Ectodermal cell (in vitro differentiated cells): ENCODE measurements around the gene DPM2.

Source experiments
- H3K27ac ChIP-seq: 2 replicates; pipeline ENCODE4 v1.7.0; 2013; ENCODE audit warnings: mild to moderate bottlenecking, low read depth, low read length; ENCODE audit not compliant: insufficient read depth, poor library complexity, severe bottlenecking
- H3K27me3 ChIP-seq: 2 replicates; pipeline ENCODE4 v1.7.0; 2013; ENCODE audit warnings: mild to moderate bottlenecking, low read length; ENCODE audit not compliant: insufficient read depth, control insufficient read depth, poor library complexity, severe bottlenecking
- H3K36me3 ChIP-seq: one replicate; pipeline ENCODE4 v1.7.0; 2013; ENCODE audit warnings: low read length; ENCODE audit not compliant: control insufficient read depth, insufficient read depth
- H3K4me1 ChIP-seq: one replicate; pipeline ENCODE4 v1.7.0; 2013; ENCODE audit warnings: low read length; ENCODE audit not compliant: control insufficient read depth, insufficient read depth
- H3K4me3 ChIP-seq: 2 replicates; pipeline ENCODE4 v1.7.0; 2013; ENCODE audit warnings: low read depth, low read length, control low read depth; ENCODE audit not compliant: insufficient read depth
- H3K9me3 ChIP-seq: 2 replicates; pipeline ENCODE4 v1.7.0; 2013; ENCODE audit warnings: mild to moderate bottlenecking, low read length, moderate library complexity; ENCODE audit not compliant: control insufficient read depth
- WGBS, 2 experiments: methylation state at CpG; one replicate each; pipeline ENCODE4 v1.1.7; 2013; ENCODE audit warnings: missing lambda C conversion rate in 2 of 2; 5-methylcytosine and 5-hydroxymethylcytosine counted together

The DPM2 gene

GRCh38 chr9:127963359-127964064 is 25.9 kb upstream of the DPM2 start:
- 89 to 92% methylated on average over 19 of the region's 19 CpGs for WGBS, 2 experiments
- Histone ChIP-seq H3K9me3 (no peaks in the 10 kb centered on the region), H3K36me3 (no peaks in the 10 kb centered on the region), H3K27me3 (no peaks in the 10 kb centered on the region), H3K4me3 (no peak overlapping the region), H3K27ac (no peak overlapping the region), H3K4me1 (peaks cover 8% of the 10 kb centered on the region)

- no peaks in the 10 kb centered on the region for H3K27me3 ChIP-seq
- H3K4me3 ChIP-seq: no peak overlapping the region
- H3K36me3 ChIP-seq: no peaks in the 10 kb centered on the region
- H3K27ac ChIP-seq: no peak overlapping the region
- peaks cover 8% of the 10 kb centered on the region for H3K4me1 ChIP-seq
- no peaks in the 10 kb centered on the region for H3K9me3 ChIP-seq
- WGBS, 2 experiments: 86 to 90% methylated on average over 3 of the region's 3 CpGs
Measured at GRCh38 chr9:127963041-127963358, 25.3 kb upstream of the DPM2 start.

GRCh38 chr9:127962278-127962677 is 24.6 kb upstream of the DPM2 start:
- 47% methylated on average over 3 of the region's 3 CpGs for WGBS, 2 experiments
- H3K9me3 ChIP-seq: no peaks in the 10 kb centered on the region
- H3K27ac ChIP-seq: no peak overlapping the region
- H3K36me3 ChIP-seq: no peaks in the 10 kb centered on the region
- no peak overlapping the region for H3K4me3 ChIP-seq
- H3K27me3 ChIP-seq: no peaks in the 10 kb centered on the region
- peaks cover 8% of the 10 kb centered on the region for H3K4me1 ChIP-seq

GRCh38 chr9:127961613-127962155 is 24.0 kb upstream of the DPM2 start:
- Histone ChIP-seq H3K9me3 (no peaks in the 10 kb centered on the region), H3K27me3 (no peaks in the 10 kb centered on the region), H3K27ac (no peak overlapping the region), H3K36me3 (no peaks in the 10 kb centered on the region), H3K4me1 (peaks cover 8% of the 10 kb centered on the region), H3K4me3 (no peak overlapping the region)
- WGBS, 2 experiments: 94 to 95% methylated on average over 13 of the region's 13 CpGs

GRCh38 chr9:127961155-127961490 is 23.5 kb upstream of the DPM2 start:
- Histone ChIP-seq H3K27ac (no peak overlapping the region), H3K4me1 (peaks cover 8% of the 10 kb centered on the region), H3K4me3 (no peak overlapping the region), H3K36me3 (no peaks in the 10 kb centered on the region), H3K9me3 (no peaks in the 10 kb centered on the region), H3K27me3 (no peaks in the 10 kb centered on the region)
- 97% methylated on average over 2 of the region's 2 CpGs for WGBS, 2 experiments

GRCh38 chr9:127960410-127961154 is 22.9 kb upstream of the DPM2 start:
- 74 to 76% methylated on average over 11 of the region's 11 CpGs for whole genome bisulfite sequencing, 2 experiments
- Histone ChIP-seq H3K27ac (no peak overlapping the region), H3K9me3 (no peaks in the 10 kb centered on the region), H3K36me3 (no peaks in the 10 kb centered on the region), H3K27me3 (no peaks in the 10 kb centered on the region), H3K4me1 (peaks cover 6% of the 10 kb centered on the region), H3K4me3 (no peak overlapping the region)

- no peak overlapping the region for H3K4me3 ChIP-seq
- no peaks in the 10 kb centered on the region for H3K36me3 ChIP-seq
- H3K9me3 ChIP-seq: no peaks in the 10 kb centered on the region
- WGBS, 2 experiments: 91 to 92% methylated on average over 2 of the region's 2 CpGs
- H3K27ac ChIP-seq: no peak overlapping the region
- H3K27me3 ChIP-seq: no peaks in the 10 kb centered on the region
- no peaks in the 10 kb centered on the region for H3K4me1 ChIP-seq
Measured at GRCh38 chr9:127959841-127960409, 22.3 kb upstream of the DPM2 start.

GRCh38 chr9:127959398-127959797 is 21.7 kb upstream of the DPM2 start:
- H3K4me3 ChIP-seq: no peak overlapping the region
- H3K27ac ChIP-seq: no peak overlapping the region
- H3K27me3 ChIP-seq: no peaks in the 10 kb centered on the region
- H3K9me3 ChIP-seq: no peaks in the 10 kb centered on the region
- H3K36me3 ChIP-seq: no peaks in the 10 kb centered on the region
- 90 to 97% methylated on average over 4 of the region's 4 CpGs for WGBS, 2 experiments
- no peaks in the 10 kb centered on the region for H3K4me1 ChIP-seq

GRCh38 chr9:127958728-127959127 is 21.1 kb upstream of the DPM2 start:
- H3K9me3 ChIP-seq: no peaks in the 10 kb centered on the region
- H3K4me1 ChIP-seq: no peaks in the 10 kb centered on the region
- WGBS, 2 experiments: 95 to 100% methylated on average over 1 of the region's 1 CpG
- no peak overlapping the region for H3K4me3 ChIP-seq
- no peaks in the 10 kb centered on the region for H3K36me3 ChIP-seq
- H3K27me3 ChIP-seq: no peaks in the 10 kb centered on the region
- no peak overlapping the region for H3K27ac ChIP-seq

GRCh38 chr9:127955294-127956015 is 17.8 kb upstream of the DPM2 start:
- WGBS, 2 experiments: 66 to 68% methylated on average over 12 of the region's 12 CpGs
- no peaks in the 10 kb centered on the region for H3K36me3 ChIP-seq
- no peak overlapping the region for H3K27ac ChIP-seq
- H3K27me3 ChIP-seq: no peaks in the 10 kb centered on the region
- H3K4me1 ChIP-seq: peaks cover 7% of the 10 kb centered on the region
- no peaks in the 10 kb centered on the region for H3K9me3 ChIP-seq
- no peak overlapping the region for H3K4me3 ChIP-seq
